HG03060 (cell line): ENCODE measurements around the gene LYPLA2.
"Not testable (repeated sequence)": the region's sequence is repeated elsewhere in the genome, so short reads cannot be mapped to it uniquely, and the experiment has no call there.

Experiments
- ATAC-seq: cut with Tn5 transposase; IDR thresholded peaks from one replicate; pipeline ENCODE4 v1.9.1; 2021; ENCODE audit warnings: low read depth, moderate number of reproducible peaks; ENCODE audit not compliant: unreplicated experiment

Gene LYPLA2

DNA sequence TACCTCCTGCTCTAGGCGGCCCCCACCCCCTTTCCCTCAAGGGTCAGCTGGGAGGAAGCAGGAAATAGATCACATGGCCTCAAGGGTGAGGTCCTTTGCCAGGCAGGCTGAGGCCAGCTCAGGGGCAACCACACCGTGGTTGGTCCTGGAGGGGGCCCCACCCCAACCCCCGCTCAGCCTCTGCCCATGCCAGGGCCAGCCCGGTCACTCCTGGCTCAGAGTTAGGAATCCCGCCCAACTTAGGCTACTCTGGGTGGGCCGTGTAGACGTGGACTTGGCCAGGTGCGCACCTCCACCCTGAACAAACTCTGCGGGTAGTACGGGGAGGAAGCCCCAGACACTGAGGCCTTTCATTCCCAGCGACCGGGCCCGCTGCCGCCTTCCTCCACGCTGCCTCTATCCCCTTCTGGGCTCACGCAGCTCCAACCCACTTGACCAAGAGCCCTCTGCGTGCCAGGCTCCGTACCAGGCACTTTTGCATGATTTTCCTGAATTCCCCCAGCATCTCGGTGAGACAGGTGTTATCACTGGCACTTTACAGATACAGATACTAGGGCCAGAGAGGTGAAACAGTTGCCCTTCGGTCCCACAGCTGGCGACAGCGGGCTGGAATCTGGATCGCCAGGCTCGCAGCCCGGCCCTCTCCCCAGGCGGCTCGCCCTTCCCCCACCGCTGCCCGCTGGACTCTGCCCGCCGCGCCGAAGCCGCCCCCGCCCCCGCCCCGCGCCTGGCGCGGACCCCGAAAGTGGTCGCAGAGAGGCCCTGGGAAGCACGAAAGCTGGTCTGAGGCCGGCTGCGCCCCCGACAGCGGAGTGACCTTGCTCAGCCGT lies 8.8 kb downstream of the LYPLA2 start:
- ATAC-seq: no peak

DNA sequence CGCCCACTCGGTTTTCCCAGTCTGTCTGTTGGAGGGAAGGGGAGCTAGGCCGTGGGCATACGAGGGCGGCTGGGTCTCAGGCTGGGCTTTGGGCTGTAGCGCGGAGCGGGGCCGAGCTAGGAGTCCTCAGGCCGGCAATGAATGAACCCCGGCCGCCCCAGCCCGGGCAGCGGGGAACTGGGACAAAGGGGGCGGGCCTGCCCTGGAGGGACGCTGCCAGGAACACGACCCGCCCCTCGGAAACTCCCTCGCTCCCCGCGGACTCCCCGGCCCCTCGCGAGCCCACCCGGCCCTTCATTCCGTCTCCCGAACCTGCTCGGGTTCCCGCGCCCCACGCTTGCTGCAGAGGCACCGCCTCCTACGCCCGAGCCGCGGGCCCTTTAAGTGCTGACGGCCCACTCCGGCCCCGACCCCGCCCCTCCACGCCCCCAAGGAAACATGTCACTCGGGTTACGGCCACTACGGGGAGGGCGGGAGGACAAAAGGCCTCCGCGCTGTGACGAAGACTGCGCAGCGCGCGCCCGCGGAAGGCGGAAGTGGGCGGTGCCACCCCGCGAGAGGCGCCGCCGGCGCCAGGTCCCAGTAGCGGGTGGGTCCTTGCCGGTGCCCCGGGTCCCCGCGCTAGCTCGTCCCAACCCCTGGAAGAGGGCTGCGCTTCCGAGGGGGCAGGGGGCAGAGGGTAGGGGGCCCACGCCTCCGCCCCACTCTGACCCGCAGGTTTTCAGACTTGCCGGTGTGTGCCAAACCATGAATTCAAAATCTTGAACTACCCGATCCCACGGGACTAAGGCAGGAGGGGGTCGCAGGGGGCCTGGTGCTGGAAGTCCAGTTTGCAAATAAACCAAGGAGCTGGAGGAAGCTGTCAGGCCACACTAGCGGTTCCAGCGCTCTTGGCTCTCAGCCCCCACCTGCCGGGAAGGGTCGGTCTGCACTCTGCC lies 9.7 kb downstream of the LYPLA2 start, which contains the start of gene GALE:
Gene GALE, minus strand, starts transcription at position 355 of the 938 bp plus-strand sequence. CDS start 1,747 bp downstream, outside the sequence.
- no peak for ATAC-seq

DNA sequence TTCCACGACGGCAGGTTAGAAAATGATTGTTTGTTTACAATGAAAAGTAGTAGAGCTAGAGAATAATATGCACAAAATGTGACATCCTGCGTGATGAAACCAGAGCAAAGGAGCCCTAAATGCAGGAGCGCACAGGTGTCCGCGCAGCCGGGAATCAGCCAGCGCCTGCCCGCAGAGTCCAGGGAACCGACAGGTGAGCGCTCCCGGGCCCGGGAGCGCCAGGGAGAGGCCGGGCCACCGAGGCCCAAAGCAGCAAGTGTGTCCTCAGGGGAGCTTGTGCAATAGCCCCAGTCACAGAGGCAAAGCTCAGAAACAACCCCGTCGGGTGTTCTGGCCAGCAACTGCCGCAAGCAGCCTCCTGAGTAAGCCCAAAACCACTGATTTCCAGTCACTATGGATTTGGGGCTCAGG lies 10.4 kb downstream of the LYPLA2 start:
- no peak for ATAC-seq

DNA sequence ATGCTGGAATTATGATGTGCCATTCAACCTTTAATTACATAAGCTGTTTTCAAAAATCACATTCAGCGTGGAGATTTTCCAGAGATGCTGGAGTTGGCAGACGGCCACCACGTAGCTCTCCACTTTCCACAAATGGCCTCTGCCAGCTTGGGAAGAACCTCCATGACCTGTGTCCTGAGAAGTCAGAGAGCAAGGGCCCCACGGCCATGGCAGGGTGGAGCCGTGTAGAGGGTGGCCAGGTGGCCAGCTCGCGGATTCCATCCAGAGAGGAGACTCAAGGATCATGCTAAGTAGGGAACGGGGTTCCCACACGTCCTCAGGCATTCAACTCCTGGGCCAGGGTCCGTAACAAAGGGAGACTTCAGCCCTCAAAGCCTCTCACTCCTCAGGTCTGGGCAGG lies 10.9 kb downstream of the LYPLA2 start:
- ATAC-seq: no peak

DNA sequence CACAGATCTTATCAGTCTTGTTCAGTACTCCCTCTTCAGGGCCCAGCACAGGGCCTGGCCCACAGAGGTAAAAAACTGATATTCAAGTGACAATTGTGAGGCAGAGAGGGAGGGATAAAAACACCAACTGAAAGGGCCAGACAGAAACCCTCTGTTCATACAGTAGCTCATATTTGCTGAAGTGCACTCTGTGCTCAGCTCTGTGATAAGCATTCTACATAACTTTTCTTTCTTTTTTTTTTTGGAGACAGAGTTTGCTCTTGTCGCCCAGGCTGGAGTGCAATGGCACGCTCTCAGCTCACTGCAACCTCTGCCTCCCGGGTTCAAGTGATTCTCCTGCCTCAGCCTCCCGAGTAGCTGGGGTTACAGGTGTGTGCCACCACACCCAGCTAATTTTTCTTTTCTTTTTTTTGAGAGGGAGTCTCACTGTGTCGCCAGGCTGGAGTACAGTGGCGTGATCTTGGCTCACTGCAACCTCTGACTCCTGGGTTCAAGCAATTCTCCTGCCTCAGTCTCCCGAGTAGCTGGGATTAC lies 11.9 kb downstream of the LYPLA2 start:
- not testable (repeated sequence) for ATAC-seq

DNA sequence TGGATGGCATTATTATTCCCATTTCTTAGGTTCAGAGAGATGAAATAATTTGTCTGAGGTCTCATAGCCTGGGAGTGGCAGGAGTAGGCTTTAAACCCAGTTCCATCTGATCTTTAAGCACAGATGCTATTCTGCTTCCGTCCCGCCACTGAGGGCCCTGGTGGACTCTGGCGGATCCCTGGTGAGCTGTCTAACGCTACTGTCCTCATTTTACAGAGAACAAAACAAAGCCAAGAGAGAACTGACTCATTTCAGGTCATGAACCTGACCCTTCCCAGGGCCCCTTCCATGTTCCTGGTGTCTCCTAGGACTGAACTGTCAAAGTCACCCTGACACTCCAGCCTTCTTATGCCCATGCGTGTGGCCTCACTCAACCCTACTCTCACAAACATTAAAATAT lies 12.7 kb downstream of the LYPLA2 start:
- ATAC-seq: no peak

DNA sequence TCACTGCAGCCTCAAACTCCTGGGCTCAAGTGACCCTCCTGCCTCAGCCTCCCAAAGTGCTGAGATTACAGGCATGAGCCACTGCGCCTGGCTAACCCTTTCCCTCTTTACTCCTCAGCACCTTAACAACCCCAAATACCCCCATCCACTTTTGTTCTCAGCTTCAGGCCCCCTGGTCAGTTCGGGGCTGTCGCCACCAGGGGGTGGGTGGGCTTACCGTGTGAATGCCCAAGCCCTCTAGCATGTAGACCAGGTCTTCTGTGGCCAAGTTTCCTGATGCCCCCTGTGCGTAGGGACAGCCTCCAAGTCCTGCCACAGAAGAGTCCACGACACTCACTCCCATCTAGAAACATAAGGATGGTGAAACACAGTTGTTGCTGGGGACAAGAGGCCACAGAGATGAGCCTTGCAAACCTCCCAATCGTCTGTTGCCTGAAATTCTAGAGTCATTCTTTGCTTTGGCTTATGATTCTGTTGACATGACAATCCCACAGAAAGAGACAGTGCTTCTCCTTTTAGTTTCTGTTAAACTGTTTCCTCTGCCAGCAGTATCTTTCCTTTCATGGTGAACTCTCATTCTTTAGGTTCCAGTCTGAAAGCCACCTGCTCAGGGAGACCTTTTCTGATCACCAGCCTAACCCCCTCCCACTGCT lies 13.4 kb downstream of the LYPLA2 start:
- no peak for ATAC-seq

DNA sequence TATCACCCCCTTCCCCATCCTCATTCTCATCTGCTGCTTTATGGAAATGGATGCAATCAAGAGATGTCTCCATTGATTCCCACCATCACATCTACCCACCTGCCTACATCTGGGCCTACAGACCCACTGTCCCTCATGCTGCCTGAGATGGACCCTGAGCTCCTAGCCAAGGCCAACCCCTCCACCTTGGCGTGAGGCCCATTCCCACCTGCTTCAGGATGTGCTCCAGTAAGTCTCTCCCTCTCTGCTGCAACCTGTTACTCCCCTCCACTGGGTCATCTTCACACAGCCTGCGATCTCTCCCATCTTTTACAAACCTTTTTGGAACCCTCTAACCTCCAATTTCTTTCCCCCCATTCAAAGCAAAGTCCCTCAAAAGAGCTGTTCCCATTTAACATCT lies 14.1 kb downstream of the LYPLA2 start:
- no peak for ATAC-seq

DNA sequence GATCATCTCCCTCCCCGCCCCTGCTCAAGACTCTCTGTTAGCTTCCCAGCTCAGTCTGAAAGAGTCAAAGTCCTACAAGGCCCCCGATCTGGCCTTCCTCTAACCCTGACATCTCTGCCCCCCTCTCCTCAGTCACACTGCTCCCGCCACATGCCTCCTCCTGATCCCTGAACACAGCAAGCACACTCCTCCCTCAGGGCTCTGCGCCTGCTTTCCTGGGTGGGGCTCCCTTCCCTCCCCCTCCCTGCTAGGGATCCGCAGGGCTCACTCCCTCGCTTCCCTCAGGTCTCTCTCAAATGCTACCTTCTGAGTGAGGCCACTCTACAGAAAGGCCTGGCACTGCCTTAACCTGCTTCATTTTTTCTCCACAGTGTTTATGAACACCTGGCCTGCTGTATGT lies 15.3 kb downstream of the LYPLA2 start:
- no peak for ATAC-seq

DNA sequence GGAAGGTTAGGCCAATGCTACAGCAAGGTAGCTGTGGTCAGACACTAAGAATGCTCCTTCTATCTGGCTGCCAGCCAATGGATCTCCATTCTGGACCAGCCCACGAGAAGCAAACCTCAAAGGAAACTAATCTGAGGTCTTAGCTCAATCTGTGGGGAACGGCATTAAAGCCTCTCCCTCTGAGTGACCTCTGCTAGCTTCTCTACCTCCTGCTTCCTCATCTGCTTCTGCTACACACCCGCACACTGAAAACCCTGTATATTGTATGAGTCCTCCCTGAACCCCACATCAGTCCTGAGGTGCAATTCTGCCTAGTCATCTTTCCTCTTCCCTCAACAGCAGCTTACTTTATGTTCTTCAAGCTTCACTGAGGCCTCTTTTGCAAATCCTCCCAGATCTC lies 16.5 kb downstream of the LYPLA2 start:
- ATAC-seq: no peak

DNA sequence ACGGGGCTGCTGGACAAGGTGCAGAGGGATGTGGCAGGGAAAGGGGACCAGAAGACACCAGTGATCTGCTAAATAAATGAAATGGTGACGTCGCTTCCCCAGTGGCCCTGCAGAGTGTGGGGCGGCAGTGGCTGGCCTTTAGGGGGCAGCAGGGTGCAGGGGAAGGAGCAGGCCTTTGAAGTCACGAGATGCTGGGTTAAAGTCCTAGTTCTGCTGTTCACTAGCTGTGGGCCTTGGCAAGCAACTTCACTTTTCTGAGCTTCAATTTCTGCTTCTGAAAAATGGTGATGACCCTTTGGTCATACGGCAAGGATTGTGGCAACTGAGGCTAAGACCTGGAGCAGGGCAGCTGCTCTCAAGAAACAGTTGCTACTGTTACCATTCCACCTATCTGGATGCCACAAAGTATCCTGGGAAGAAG lies 18.8 kb downstream of the LYPLA2 start:
- ATAC-seq: no peak

DNA sequence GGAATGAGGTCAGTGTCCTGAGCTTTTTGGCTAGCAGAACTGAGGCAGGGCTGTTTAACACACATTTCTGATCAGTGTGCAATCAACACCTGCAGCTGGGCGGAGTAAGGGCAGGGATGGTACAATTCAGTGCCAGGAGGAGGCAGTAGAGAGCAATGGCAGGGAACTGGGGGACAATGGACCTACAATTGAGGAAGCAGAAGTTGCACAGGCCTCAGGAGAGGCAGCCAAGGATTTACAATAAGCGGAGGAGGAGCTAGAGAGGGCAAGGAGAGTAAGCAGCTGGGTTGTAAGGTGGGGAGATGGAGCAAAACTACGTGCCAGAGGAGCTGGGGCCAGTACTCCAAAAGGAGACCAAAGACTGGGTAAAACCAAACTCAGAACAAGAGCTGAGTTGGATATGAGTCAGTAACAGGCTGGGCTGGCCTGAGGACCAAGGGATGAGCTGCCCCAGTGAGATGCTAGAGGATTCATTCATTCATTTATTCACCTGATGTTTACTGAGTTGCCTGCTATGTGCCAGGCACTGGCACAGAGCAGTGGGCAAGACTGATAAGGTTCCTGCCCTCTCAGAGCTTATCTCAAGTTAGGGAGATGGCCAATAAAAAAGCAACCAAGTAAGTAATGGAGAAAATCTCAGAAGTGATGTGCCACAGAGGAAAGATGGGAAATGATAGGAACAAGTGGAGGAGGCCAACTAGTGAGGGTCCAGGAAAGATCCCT lies 20.0 kb downstream of the LYPLA2 start:
- ATAC-seq: peak; percentile 60

DNA sequence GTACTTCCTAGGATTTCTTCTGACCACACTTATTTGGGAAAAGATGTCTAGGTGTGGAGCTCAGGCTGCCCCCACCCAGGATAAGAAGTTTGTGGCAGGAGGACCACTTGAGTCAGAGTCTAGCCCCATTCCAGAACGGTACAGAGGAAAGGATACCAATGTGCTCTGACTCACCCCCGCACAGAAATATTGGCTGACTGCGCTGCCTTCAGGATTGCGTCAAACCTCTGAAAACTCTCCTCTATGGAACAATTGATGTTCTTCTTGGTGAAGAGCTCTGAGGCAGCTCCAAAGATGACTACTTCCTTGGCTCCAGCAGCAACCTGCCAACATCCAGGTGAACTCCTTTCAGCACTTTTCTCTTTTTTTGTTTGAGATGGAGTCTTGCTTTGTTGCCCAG lies 23.1 kb downstream of the LYPLA2 start:
- ATAC-seq: no peak

DNA sequence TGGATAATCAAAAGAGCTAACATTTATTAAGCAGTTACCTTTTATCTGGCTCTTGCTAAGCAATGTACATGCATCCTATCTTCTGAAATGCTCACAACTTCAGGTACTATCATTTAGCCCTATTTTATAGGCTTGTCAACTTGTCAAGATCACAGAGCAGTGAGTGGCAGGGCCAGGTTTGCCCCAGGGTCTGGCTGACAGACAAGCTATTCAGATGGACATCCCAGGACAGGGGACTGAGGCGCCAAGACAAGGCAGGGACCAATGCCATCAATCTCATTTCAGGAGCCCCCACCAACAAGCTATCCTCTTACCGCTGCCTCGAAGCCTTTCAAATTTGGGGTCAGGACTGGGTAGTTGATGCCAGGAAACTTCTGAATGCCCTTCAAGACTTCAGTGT lies 25.4 kb downstream of the LYPLA2 start:
- no peak for ATAC-seq

DNA sequence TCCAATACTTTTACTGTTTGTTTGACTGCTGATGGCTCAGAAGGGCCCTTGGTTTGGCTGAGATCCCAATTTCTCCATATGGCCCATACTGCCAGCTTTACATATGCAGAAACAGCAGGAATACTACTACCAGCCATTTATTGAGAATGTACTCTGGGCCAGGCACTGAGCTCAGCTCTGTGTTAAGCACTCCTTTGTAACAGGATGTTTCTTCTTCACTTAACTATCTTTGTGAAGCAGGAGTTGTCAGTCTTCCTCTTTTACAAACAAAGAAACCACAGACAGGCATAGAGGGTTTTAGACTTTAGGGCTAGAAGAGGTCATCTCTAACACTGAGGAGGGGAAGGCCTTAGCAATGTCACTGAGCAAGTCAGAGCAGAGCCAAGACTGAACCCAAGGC lies 26.0 kb downstream of the LYPLA2 start:
- no peak for ATAC-seq

DNA sequence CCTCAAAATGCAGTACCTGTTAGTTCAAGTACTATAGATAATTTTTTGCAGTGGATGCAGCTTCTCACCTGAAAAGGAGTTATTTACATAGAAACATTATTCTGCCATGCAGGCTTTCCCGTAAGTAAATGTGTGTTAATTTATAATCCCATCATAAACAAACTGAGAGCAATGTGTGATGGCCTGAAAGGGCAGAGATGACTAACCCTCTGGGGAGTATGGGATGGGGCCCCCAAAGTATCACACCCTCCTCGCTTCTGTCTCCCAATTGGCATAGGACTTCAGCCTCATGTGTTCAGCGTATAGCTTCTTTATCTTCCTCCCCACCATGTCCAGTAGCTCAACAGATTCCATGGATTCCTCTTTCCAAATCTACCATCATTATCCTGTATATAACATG lies 26.7 kb downstream of the LYPLA2 start:
- no peak for ATAC-seq

DNA sequence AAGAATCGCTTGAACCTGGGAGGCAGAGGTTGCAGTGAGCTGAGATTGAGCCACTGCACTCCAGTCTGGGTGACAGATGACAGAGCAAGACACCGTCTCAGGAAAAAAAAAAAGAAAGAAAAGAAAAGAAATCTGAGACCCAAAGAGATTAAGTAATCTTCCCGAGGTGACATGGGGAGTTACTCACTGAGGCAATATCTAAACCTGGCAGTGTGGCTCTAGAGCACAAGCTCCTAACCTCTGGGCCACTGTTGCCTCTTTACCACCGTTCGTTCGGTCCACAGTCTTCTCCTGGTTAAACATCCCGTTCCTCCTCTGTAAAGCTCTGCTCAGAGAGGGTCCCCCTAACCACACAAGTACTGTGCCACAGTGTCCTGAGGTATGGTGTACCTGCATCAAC lies 32.8 kb downstream of the LYPLA2 start:
- no peak for ATAC-seq

DNA sequence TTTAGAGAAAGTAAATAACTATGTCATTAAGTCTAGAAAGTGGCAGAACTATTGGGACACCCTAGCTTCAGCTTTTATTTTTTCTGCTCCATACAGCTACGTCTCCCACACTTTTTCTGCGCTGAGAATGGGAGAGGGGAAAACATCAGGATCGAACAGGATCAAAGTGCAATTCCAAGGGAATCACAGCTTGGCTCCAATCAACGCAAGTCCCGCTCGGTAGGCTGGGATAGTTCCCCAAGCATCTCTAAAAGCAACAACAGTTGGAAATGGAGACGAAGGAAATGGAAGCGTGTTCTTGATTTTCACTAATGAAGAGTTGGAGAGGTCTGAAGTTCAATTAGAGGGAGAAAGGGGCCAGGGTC lies 33.7 kb downstream of the LYPLA2 start:
- ATAC-seq: no peak

DNA sequence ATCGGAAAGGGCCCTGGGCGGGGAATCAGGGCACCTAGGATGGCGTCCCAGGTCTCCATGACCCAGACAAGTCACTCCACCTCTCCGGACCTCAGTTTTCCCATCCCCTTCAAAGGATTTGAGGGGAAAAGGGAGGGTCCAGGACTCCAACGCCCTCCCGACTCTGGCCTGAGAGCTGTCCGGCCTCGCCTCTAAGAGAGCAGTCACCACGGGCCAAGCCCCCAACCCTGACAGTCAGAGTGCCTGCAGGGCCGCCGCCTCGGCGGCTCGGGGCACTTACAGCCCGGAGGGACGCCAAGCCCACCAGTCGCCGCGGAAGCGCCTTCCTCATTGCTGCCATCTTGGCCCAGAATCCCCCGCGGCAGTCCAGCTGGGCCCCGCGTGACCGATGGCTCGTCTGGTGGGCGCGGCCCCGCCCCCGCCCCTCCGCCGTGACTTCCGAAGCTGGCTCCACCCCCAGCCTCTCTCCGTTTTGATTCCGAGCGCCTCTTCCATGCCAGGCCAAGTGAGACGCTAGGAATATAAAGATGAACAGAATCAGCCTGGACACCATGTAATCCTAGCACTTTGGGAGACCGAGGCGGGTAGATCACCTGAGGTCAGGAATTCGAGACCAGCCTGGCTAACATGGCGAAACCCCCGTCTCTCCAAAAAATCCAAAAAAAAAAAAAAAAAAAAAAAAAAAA lies 34.3 kb downstream of the LYPLA2 start, which contains the start of gene HMGCL:
Gene HMGCL, minus strand, starts transcription at position 354 of the 686 bp plus-strand sequence. Its CDS starts 14 bp downstream, at position 340.
- ATAC-seq: peak; percentile 45
